Gastroesophageal sphincter (tissue), 4 donors: Measurements from ENCODE around the gene AASS. TPM values are rescaled to one million over a fixed set of nuclear protein-coding genes. Genes with fewer than 3 reads are reported as not detected.

Experiments used
- ATAC-seq: fragments of 150-250 bp; one replicate; pipeline ENCODE4 v1.9.1; 2016; ENCODE audit warnings: mild to moderate bottlenecking, moderate library complexity
- H3K27ac ChIP-seq, 4 donors: fragments of 200-600 bp; sonication (generic) in 3 of 4; 1 replicate in 3 of 4; 2 replicates in 1 of 4; pipeline ENCODE4 v1.5.1; 2016 to 2019
- H3K27me3 ChIP-seq: fragments of 200-600 bp; sonication (generic); one replicate; pipeline ENCODE4 v1.5.1; 2019
- H3K36me3 ChIP-seq, 2 donors: fragments of 200-600 bp; sonication (generic); one replicate each; pipeline ENCODE4 v1.5.1; 2019; ENCODE audit warnings: control low read depth in 1 of 2
- H3K4me1 ChIP-seq, 3 donors: fragments of 200-600 bp; sonication (generic); 1 replicate in 2 of 3; 2 replicates in 1 of 3; pipeline ENCODE4 v1.5.1; 2016 to 2019; ENCODE audit warnings: control low read depth in 2 of 3
- H3K4me3 ChIP-seq, 2 donors: fragments of 200-600 bp; sonication (generic); one replicate each; pipeline ENCODE4 v1.5.1; 2019; ENCODE audit warnings: mild to moderate bottlenecking in 1 of 2, moderate library complexity in 1 of 2
- H3K9me3 ChIP-seq, 3 donors: fragments of 200-600 bp; sonication (generic); one replicate each; pipeline ENCODE4 v1.5.1; 2017 to 2019; ENCODE audit warnings: control low read depth in 2 of 3
- EP300 ChIP-seq: sonication (generic); formaldehyde crosslinking; IDR thresholded peaks from one replicate; pipeline ENCODE4 v1.6.1; 2017; ENCODE audit warnings: antibody characterized with exemption, mild to moderate bottlenecking
- POLR2A ChIP-seq, 2 donors: fragments of 450-650 bp; IDR thresholded peaks; one replicate each; pipeline ENCODE4 v1.6.1; 2017; ENCODE audit warnings: antibody characterized with exemption in 2 of 2, mild to moderate bottlenecking in 2 of 2, moderate library complexity in 1 of 2
- POLR2AphosphoS5 ChIP-seq: sonication (generic); formaldehyde crosslinking; IDR thresholded peaks from one replicate; pipeline ENCODE4 v1.6.1; 2017; ENCODE audit warnings: antibody characterized with exemption
- WGBS, 2 donors: methylation state at CpG; one replicate each; pipeline ENCODE4 v1.1.5; 2018; ENCODE audit warnings: low coverage in 1 of 2; 5-methylcytosine and 5-hydroxymethylcytosine counted together
- total RNA-seq, 4 donors: library from RNA; depleted of rRNA; stranded (reverse); fragments of >200 nt; gene quantifications; one replicate each; pipeline ENCODE4 v1.1.0, GENCODE V29; 2016
- TF ChIP-seq, protein P1 (sequence below), 4 experiments: fragments of 200-600 bp in 2 of 4; fragments of 450-650 bp in 2 of 4; sonication (generic) in 1 of 4; IDR thresholded peaks; one replicate each; pipeline ENCODE4 v1.5.1; 2017 to 2019; ENCODE audit warnings: antibody characterized with exemption in 4 of 4, mild to moderate bottlenecking in 2 of 4, moderate library complexity in 2 of 4

AASS gene
- total RNA-seq, 4 donors from 2014 or later: 20.0 to 108 (median 55.0) TPM

DNA sequence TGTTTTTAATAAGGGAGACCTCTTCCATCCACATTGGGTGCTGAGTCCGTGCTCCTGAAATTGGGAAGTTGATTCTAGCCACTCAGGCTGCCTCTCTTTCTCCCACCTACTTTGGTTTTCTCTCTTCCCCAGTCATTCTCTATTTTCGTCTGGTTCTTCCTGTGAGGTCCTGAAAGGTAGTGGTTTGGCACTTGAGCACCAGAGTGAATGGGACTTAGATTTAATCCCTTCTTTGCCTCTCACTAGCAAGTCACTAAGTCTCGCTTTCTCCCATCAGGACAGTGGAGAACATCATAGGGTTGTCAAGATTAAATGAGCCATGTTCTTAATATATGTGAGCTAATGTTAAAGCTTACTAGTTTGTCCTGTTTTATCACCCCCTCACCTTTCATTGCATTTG lies 4.0 kb upstream of the AASS start:
- WGBS, 2 donors: 83 to 84% methylated on average over 1 to 3 of the region's 3 CpGs
- H3K4me3 ChIP-seq: no peak overlapping the region
- TF ChIP-seq POLR2AphosphoS5 (no peak), EP300 (no peak), POLR2A (IDR thresholded peaks at IDR 0.05) (no peak)
- TF ChIP-seq, protein P1, sequence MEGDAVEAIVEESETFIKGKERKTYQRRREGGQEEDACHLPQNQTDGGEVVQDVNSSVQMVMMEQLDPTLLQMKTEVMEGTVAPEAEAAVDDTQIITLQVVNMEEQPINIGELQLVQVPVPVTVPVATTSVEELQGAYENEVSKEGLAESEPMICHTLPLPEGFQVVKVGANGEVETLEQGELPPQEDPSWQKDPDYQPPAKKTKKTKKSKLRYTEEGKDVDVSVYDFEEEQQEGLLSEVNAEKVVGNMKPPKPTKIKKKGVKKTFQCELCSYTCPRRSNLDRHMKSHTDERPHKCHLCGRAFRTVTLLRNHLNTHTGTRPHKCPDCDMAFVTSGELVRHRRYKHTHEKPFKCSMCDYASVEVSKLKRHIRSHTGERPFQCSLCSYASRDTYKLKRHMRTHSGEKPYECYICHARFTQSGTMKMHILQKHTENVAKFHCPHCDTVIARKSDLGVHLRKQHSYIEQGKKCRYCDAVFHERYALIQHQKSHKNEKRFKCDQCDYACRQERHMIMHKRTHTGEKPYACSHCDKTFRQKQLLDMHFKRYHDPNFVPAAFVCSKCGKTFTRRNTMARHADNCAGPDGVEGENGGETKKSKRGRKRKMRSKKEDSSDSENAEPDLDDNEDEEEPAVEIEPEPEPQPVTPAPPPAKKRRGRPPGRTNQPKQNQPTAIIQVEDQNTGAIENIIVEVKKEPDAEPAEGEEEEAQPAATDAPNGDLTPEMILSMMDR (IDR thresholded peaks at IDR 0.05): no peak
- no peaks in the 10 kb centered on the region for H3K36me3 ChIP-seq
- no peaks in the 10 kb centered on the region for H3K27me3 ChIP-seq
- no peak for ATAC-seq
- no peak overlapping the region for H3K27ac ChIP-seq
- peaks cover 0 to 11% (median 0%) of the 10 kb centered on the region in 3 donors for H3K4me1 ChIP-seq
- no peaks in the 10 kb centered on the region for H3K9me3 ChIP-seq

DNA sequence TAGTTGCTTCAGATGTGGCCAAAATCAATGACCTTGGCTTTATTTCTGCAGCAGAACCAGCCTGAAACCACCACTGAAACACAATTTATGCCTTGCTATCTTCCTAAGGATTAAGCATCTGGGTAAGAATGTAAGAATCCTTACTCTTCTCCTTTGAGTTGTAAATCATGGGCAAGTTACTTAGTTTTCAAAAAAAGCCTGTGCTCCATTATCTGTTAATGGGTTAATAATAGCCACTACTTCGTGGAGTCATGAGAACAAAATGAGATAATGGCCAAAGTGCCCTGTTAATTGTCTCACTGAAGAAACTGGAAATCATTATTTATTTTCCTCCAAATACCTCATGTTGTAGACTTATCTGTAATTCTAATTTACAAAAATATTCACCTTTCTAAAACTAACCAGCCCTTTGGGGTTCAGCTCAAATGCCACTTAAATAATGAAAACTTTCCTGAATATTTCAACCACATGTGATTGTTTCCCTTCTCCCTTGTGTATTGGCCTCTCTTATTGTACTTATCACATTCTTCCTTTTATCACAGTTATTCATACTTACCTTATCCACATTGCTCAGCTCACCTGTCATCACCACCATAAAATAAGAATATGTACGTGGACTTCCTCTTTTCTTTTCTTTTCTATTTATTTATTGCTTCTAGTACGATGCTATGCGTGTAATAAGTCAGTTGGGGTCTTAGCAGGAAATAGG lies 2.0 kb upstream of the AASS start:
- no peaks in the 10 kb centered on the region for H3K9me3 ChIP-seq
- no peaks in the 10 kb centered on the region for H3K27me3 ChIP-seq
- H3K36me3 ChIP-seq: no peaks in the 10 kb centered on the region
- H3K4me1 ChIP-seq: peaks cover 0 to 27% (median 3%) of the 10 kb centered on the region in 3 donors
- no peak overlapping the region for H3K4me3 ChIP-seq
- no peak for TF ChIP-seq POLR2A (IDR thresholded peaks at IDR 0.05)
- TF ChIP-seq, protein P1 (IDR thresholded peaks at IDR 0.05): no peak
- no peak for TF ChIP-seq EP300
- no peak for TF ChIP-seq POLR2AphosphoS5
- H3K27ac ChIP-seq: no peak overlapping the region
- 59 to 60% methylated on average over 2 to 4 of the region's 4 CpGs for WGBS, 2 donors
- no peak for ATAC-seq

DNA sequence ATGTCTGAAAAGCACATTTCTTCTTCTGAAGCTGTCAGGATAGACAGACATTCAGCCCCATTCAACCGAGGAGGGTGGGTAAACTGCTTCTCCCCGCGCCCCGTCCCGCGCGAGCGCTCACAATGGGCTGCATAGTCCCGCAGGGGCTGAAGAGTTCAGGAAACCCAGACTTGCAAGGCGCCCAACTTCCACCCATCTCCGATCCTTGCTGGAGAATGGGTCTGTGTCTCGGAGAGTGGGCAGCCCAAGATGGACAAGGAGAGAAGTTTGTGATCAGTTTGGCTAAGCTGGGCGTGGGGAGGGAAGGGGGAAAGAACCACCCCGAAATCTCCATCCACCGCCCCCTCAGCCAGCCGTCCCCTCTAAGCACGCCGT lies 686 bp downstream of the AASS start:
- Histone ChIP-seq H3K27me3 (no peaks in the 10 kb centered on the region), H3K9me3 (no peaks in the 10 kb centered on the region), H3K36me3 (no peaks in the 10 kb centered on the region), H3K27ac (peak overlapping the region; percentile 94 to 99 (median 98)), H3K4me3 (peak overlapping the region; percentile 69 to 82), H3K4me1 (peaks cover 0 to 32% (median 3%) of the 10 kb centered on the region in 3 donors)
- WGBS, 2 donors: 0% methylated on average over 6 to 8 of the region's 18 CpGs
- no peak for TF ChIP-seq POLR2A (IDR thresholded peaks at IDR 0.05)
- TF ChIP-seq, protein P1 (IDR thresholded peaks at IDR 0.05): no peak
- no peak for TF ChIP-seq EP300
- TF ChIP-seq POLR2AphosphoS5: no peak
- peak; percentile 1 for ATAC-seq

DNA sequence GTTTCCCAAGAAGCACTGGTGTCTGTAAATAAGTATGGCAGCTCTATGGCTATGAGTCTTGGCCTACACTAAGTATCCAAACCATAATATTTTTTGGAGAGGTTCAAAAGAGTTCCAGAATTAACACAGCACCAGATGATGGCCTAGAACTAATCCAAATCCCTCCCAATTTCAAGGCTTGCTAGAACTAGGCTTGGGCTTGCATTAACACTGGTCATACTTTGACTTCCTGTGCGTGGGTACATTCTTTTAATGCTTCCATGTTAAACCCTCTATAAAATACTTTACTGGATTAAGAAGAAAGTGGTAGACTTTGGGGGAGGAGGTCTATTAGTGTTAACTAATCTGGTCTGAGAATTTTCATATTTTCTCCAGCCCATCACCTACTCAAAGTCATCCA lies 3.1 kb downstream of the AASS start:
- WGBS, 2 donors: 91 to 100% methylated on average over 1 of the region's 1 CpG
- Histone ChIP-seq H3K36me3 (no peaks in the 10 kb centered on the region), H3K27ac (no peak overlapping the region), H3K4me1 (peaks cover 0 to 55% (median 9%) of the 10 kb centered on the region in 3 donors), H3K4me3 (no peak overlapping the region), H3K9me3 (no peaks in the 10 kb centered on the region), H3K27me3 (no peaks in the 10 kb centered on the region)
- ATAC-seq: no peak
- TF ChIP-seq, protein P1 (IDR thresholded peaks at IDR 0.05): no peak
- no peak for TF ChIP-seq EP300
- no peak for TF ChIP-seq POLR2A (IDR thresholded peaks at IDR 0.05)
- no peak for TF ChIP-seq POLR2AphosphoS5
